Loucy (cell line): ENCODE data around the gene CD19.
A peak's percentile ranks its signal among the peaks of the same experiment; 100 is the strongest.

Experiments used
- H2AFZ ChIP-seq: fragments of 200-600 bp; sonication (generic); 2 replicates; pipeline ENCODE4 v1.6.0; 2016; ENCODE audit warnings: antibody characterized with exemption, mild to moderate bottlenecking, low read length, moderate library complexity
- H3F3A ChIP-seq: fragments of 200-600 bp; 2 replicates; pipeline ENCODE4 v1.6.0; 2016; ENCODE audit warnings: antibody characterized with exemption, low read depth, mild to moderate bottlenecking
- H3K27me3 ChIP-seq: fragments of 200-600 bp; sonication (generic); 2 replicates; pipeline ENCODE4 v1.6.1; 2014; ENCODE audit warnings: low read length, mild to moderate bottlenecking; ENCODE audit not compliant: insufficient read depth, poor library complexity, severe bottlenecking
- H3K36me3 ChIP-seq: fragments of 200-600 bp; sonication (generic); 2 replicates; pipeline ENCODE4 v1.6.1; 2016; ENCODE audit warnings: low read length; ENCODE audit not compliant: insufficient read depth
- H3K4me1 ChIP-seq: fragments of 200-600 bp; sonication (generic); 2 replicates; pipeline ENCODE4 v1.5.1; 2014; ENCODE audit warnings: low read length, mild to moderate bottlenecking; ENCODE audit not compliant: insufficient read depth, poor library complexity, severe bottlenecking
- H3K4me2 ChIP-seq: fragments of 200-600 bp; sonication (generic); 2 replicates; pipeline ENCODE4 v1.6.0; 2014; ENCODE audit warnings: antibody characterized with exemption, low read length, low read depth, mild to moderate bottlenecking; ENCODE audit not compliant: poor library complexity, severe bottlenecking
- H3K4me3 ChIP-seq: fragments of 200-600 bp; sonication (generic); 2 replicates; pipeline ENCODE4 v1.5.1; 2014; ENCODE audit warnings: low read length, mild to moderate bottlenecking, mixed read lengths; ENCODE audit not compliant: poor library complexity, severe bottlenecking
- H3K79me2 ChIP-seq: fragments of 200-600 bp; sonication (generic); 2 replicates; pipeline ENCODE4 v1.6.1; 2014; ENCODE audit warnings: low read length; ENCODE audit not compliant: insufficient read depth
- H3K9ac ChIP-seq: fragments of 200-600 bp; sonication (generic); 2 replicates; pipeline ENCODE4 v1.6.0; 2014; ENCODE audit warnings: mild to moderate bottlenecking, low read depth, low read length, moderate library complexity; ENCODE audit not compliant: poor library complexity, severe bottlenecking
- H3K9me2 ChIP-seq: fragments of 200-600 bp; sonication (generic); replicated peaks from 2 replicates; pipeline ENCODE4 v1.6.1; 2016; ENCODE audit warnings: low read depth, low read length, mixed read lengths
- H3K9me3 ChIP-seq: fragments of 200-600 bp; sonication (generic); 2 replicates; pipeline ENCODE4 v1.6.1; 2014; ENCODE audit warnings: mild to moderate bottlenecking, antibody characterized with exemption, low read length, low read depth; ENCODE audit not compliant: insufficient read depth
- H4K20me1 ChIP-seq: fragments of 200-600 bp; sonication (generic); 2 replicates; pipeline ENCODE4 v1.6.0; 2014; ENCODE audit warnings: antibody characterized with exemption, low read length, mild to moderate bottlenecking; ENCODE audit not compliant: insufficient read depth, poor library complexity, severe bottlenecking
- EZH2phosphoT487 ChIP-seq: fragments of 200-600 bp; IDR thresholded peaks from 2 replicates; pipeline ENCODE4 v1.6.1; 2018; ENCODE audit warnings: antibody characterized with exemption, mild to moderate bottlenecking, moderate library complexity, borderline replicate concordance
- TF ChIP-seq, protein P1 (sequence below): fragments of 200-600 bp; sonication (generic); conservative IDR thresholded peaks from 2 replicates; pipeline ENCODE4 v1.5.1; 2014; ENCODE audit warnings: mild to moderate bottlenecking, antibody characterized with exemption, low read length

Gene CD19

DNA sequence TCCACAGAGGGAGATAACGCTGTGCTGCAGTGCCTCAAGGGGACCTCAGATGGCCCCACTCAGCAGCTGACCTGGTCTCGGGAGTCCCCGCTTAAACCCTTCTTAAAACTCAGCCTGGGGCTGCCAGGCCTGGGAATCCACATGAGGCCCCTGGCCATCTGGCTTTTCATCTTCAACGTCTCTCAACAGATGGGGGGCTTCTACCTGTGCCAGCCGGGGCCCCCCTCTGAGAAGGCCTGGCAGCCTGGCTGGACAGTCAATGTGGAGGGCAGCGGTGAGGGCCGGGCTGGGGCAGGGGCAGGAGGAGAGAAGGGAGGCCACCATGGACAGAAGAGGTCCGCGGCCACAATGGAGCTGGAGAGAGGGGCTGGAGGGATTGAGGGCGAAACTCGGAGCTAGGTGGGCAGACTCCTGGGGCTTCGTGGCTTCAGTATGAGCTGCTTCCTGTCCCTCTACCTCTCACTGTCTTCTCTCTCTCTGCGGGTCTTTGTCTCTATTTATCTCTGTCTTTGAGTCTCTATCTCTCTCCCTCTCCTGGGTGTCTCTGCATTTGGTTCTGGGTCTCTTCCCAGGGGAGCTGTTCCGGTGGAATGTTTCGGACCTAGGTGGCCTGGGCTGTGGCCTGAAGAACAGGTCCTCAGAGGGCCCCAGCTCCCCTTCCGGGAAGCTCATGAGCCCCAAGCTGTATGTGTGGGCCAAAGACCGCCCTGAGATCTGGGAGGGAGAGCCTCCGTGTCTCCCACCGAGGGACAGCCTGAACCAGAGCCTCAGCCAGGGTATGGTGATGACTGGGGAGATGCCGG is 769 bp downstream of the CD19 start:
- Histone ChIP-seq H3F3A (peaks cover 9% of the 10 kb centered on the region; the same call in 1 of the 2 replicates), H3K4me3 (no peak overlapping the region), H3K4me2 (no peak overlapping the region), H3K4me1 (peaks cover 29% of the 10 kb centered on the region), H3K79me2 (no peaks in the 10 kb centered on the region), H4K20me1 (no peaks in the 10 kb centered on the region), H2AFZ (peak overlapping the region; percentile 11; the same call in 1 of the 2 replicates), H3K9ac (peak overlapping the region; percentile 70), H3K36me3 (no peaks in the 10 kb centered on the region), H3K9me3 (no peaks in the 10 kb centered on the region), H3K27me3 (no peaks in the 10 kb centered on the region), H3K9me2 (no peaks in the 10 kb centered on the region)
- no peak for TF ChIP-seq EZH2phosphoT487
- TF ChIP-seq, protein P1, sequence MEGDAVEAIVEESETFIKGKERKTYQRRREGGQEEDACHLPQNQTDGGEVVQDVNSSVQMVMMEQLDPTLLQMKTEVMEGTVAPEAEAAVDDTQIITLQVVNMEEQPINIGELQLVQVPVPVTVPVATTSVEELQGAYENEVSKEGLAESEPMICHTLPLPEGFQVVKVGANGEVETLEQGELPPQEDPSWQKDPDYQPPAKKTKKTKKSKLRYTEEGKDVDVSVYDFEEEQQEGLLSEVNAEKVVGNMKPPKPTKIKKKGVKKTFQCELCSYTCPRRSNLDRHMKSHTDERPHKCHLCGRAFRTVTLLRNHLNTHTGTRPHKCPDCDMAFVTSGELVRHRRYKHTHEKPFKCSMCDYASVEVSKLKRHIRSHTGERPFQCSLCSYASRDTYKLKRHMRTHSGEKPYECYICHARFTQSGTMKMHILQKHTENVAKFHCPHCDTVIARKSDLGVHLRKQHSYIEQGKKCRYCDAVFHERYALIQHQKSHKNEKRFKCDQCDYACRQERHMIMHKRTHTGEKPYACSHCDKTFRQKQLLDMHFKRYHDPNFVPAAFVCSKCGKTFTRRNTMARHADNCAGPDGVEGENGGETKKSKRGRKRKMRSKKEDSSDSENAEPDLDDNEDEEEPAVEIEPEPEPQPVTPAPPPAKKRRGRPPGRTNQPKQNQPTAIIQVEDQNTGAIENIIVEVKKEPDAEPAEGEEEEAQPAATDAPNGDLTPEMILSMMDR, result no peak

- H3K79me2 ChIP-seq, result no peaks in the 10 kb centered on the region
- peak overlapping the region; percentile 11; the same call in 1 of the 2 replicates for H2AFZ ChIP-seq
- no peak overlapping the region for H3K4me2 ChIP-seq
- no peaks in the 10 kb centered on the region for H3K27me3 ChIP-seq
- TF ChIP-seq, protein P1, result no peak
- TF ChIP-seq EZH2phosphoT487, result no peak
- H3K9me3 ChIP-seq, result no peaks in the 10 kb centered on the region
- peak overlapping the region; percentile 70 for H3K9ac ChIP-seq
- H4K20me1 ChIP-seq, result no peaks in the 10 kb centered on the region
- H3F3A ChIP-seq, result peaks cover 9% of the 10 kb centered on the region; the same call in 1 of the 2 replicates
- H3K36me3 ChIP-seq, result no peaks in the 10 kb centered on the region
- H3K4me1 ChIP-seq, result peaks cover 29% of the 10 kb centered on the region
- H3K9me2 ChIP-seq, result no peaks in the 10 kb centered on the region
- H3K4me3 ChIP-seq, result no peak overlapping the region
These were observed 1.4 kb downstream of the CD19 start for GRCh38 chr16:28933171-28933570.

- Histone ChIP-seq H3K36me3 (no peaks in the 10 kb centered on the region), H3K4me3 (no peak overlapping the region), H3K4me1 (peaks cover 26% of the 10 kb centered on the region), H4K20me1 (no peaks in the 10 kb centered on the region), H3K9me3 (no peaks in the 10 kb centered on the region), H3K4me2 (no peak overlapping the region), H3K9ac (no peak overlapping the region), H3K79me2 (no peaks in the 10 kb centered on the region), H3K9me2 (no peaks in the 10 kb centered on the region), H3F3A (peaks cover 9% of the 10 kb centered on the region; the same call in 1 of the 2 replicates), H3K27me3 (no peaks in the 10 kb centered on the region), H2AFZ (no peak overlapping the region)
- TF ChIP-seq, protein P1, result no peak
- no peak for TF ChIP-seq EZH2phosphoT487
These were observed 3.6 kb downstream of the CD19 start for GRCh38 chr16:28935346-28935745.
